RCC 7860 (cell line): ENCODE results near the gene GAL3ST1.

Source experiments
- DNase-seq: peaks from one replicate; pipeline ENCODE4 v3.0.0-alpha.2; 2015; ENCODE audit warnings: low spot score
- FAIRE-seq: peaks from 2 replicates; lab custom pipeline; 2012; peaks lifted over from hg19 to GRCh38; lab: Jason Lieb, UNC

Gene GAL3ST1

GRCh38 chr22:30538280-30538679 is 36.2 kb downstream of the GAL3ST1 start:
- no peak for FAIRE-seq
- DNase-seq, result peak; percentile 25

GRCh38 chr22:30537083-30537731 is 37.3 kb downstream of the GAL3ST1 start:
- no peak for FAIRE-seq

GRCh38 chr22:30535182-30535581 is 39.3 kb downstream of the GAL3ST1 start:
- DNase-seq (no peak), FAIRE-seq (no peak)

More at GRCh38 chr22:30537083-30537731, 37.3 kb downstream of the GAL3ST1 start:
- DNase-seq, result no peak

- FAIRE-seq, result no peak
These were observed 42.5 kb downstream of the GAL3ST1 start for GRCh38 chr22:30531651-30532608.

GRCh38 chr22:30526656-30527055 is 47.8 kb downstream of the GAL3ST1 start:
- DNase-seq (no peak), FAIRE-seq (no peak)

More at GRCh38 chr22:30531651-30532608, 42.5 kb downstream of the GAL3ST1 start:
- no peak for DNase-seq

GRCh38 chr22:30523646-30524489 is 50.6 kb downstream of the GAL3ST1 start:
- FAIRE-seq (no peak), DNase-seq (no peak)

- no peak for FAIRE-seq
- DNase-seq, result no peak
These were observed 52.9 kb downstream of the GAL3ST1 start for GRCh38 chr22:30521368-30522156.

- FAIRE-seq (no peak), DNase-seq (no peak)
These were observed 54.5 kb downstream of the GAL3ST1 start for GRCh38 chr22:30519842-30520425.

GRCh38 chr22:30516731-30517130 is 57.7 kb downstream of the GAL3ST1 start:
- DNase-seq (no peak), FAIRE-seq (no peak)

- no peak for DNase-seq
- no peak for FAIRE-seq
These were observed 58.2 kb downstream of the GAL3ST1 start for GRCh38 chr22:30516273-30516672.

- FAIRE-seq, result no peak
- DNase-seq, result no peak
These were observed 60.2 kb downstream of the GAL3ST1 start for GRCh38 chr22:30514252-30514651.

GRCh38 chr22:30513462-30513861 is 61.0 kb downstream of the GAL3ST1 start:
- FAIRE-seq (no peak), DNase-seq (no peak)

- FAIRE-seq (no peak), DNase-seq (no peak)
These were observed 62.6 kb downstream of the GAL3ST1 start for GRCh38 chr22:30511911-30512310.

- DNase-seq (no peak), FAIRE-seq (no peak)
These were observed 63.4 kb downstream of the GAL3ST1 start for GRCh38 chr22:30511109-30511508.

GRCh38 chr22:30508216-30508615 is 66.2 kb downstream of the GAL3ST1 start:
- DNase-seq (no peak), FAIRE-seq (no peak)

- DNase-seq (no peak), FAIRE-seq (no peak)
These were observed 66.8 kb downstream of the GAL3ST1 start for GRCh38 chr22:30507670-30508069.

- FAIRE-seq, result no peak
- no peak for DNase-seq
These were observed 67.9 kb downstream of the GAL3ST1 start for GRCh38 chr22:30506507-30506968.
